PFSK-1 (cell line): ENCODE measurements around the gene CSNK2A2.
A peak's percentile ranks its signal among the peaks of the same experiment; 100 is the strongest.

Source experiments
- FOXP2 ChIP-seq: optimal IDR thresholded peaks from 2 replicates; pipeline ENCODE3; 2011; ENCODE audit warnings: borderline replicate concordance, control low read depth, inconsistent platforms; ENCODE audit not compliant: insufficient read depth; ENCODE audit errors: extremely low read length, extremely low read depth
- POLR2AphosphoS5 ChIP-seq: IDR thresholded peaks from 2 replicates; pipeline ENCODE4 v1.6.1; 2012; ENCODE audit warnings: low read depth, mild to moderate bottlenecking, control low read depth, low read length, moderate library complexity
- REST ChIP-seq, 2 experiments: IDR thresholded peaks; 2 replicates each; pipeline versions ENCODE4 v1.6.1 to v1.8.0; 2011 to 2012; ENCODE audit warnings: low read depth in 2 of 2, low read length in 2 of 2, control low read depth in 1 of 2, inconsistent platforms in 1 of 2, mild to moderate bottlenecking in 1 of 2, moderate library complexity in 1 of 2; ENCODE audit not compliant: insufficient read depth in 1 of 2
- SIN3A ChIP-seq: IDR thresholded peaks from 2 replicates; pipeline ENCODE4 v1.6.1; 2012; ENCODE audit warnings: mild to moderate bottlenecking, low read length, moderate library complexity, borderline replicate concordance; ENCODE audit not compliant: insufficient read depth
- TAF1 ChIP-seq: IDR thresholded peaks from 2 replicates; pipeline ENCODE4 v1.6.1; 2012; ENCODE audit warnings: low read length, control low read depth, borderline replicate concordance; ENCODE audit not compliant: insufficient read depth

The CSNK2A2 gene

GRCh38 chr16:58128181-58128631 is 69.7 kb downstream of the CSNK2A2 start:
- TF ChIP-seq POLR2AphosphoS5 = no peak
- TF ChIP-seq SIN3A = no peak
- no peak for TF ChIP-seq TAF1
- no peak for TF ChIP-seq FOXP2
- TF ChIP-seq REST (IDR thresholded peaks at IDR 0.05; ENCODE audit: insufficient read depth in 1 of 2, low read depth in 2 of 2, low read length in 2 of 2) = no peak

GRCh38 chr16:58127634-58128033 is 70.3 kb downstream of the CSNK2A2 start:
- TF ChIP-seq POLR2AphosphoS5 = no peak
- TF ChIP-seq TAF1 = no peak
- no peak for TF ChIP-seq SIN3A
- TF ChIP-seq REST (IDR thresholded peaks at IDR 0.05; ENCODE audit: insufficient read depth in 1 of 2, low read depth in 2 of 2, low read length in 2 of 2) = no peak
- TF ChIP-seq FOXP2 = no peak

GRCh38 chr16:58127033-58127556 is 70.8 kb downstream of the CSNK2A2 start:
- 0 out of 2 replicates have a peak, but pooled peaks have one; percentile 26 for TF ChIP-seq SIN3A
- TF ChIP-seq TAF1 = no peak

GRCh38 chr16:58126451-58126961 is 71.4 kb downstream of the CSNK2A2 start:
- TF ChIP-seq POLR2AphosphoS5 (no peak), TAF1 (no peak), SIN3A (no peak)

GRCh38 chr16:58125781-58126335 is 72.0 kb downstream of the CSNK2A2 start:
- TF ChIP-seq FOXP2 = no peak
- no peak for TF ChIP-seq TAF1
- no peak for TF ChIP-seq REST (IDR thresholded peaks at IDR 0.05; ENCODE audit: insufficient read depth in 1 of 2, low read depth in 2 of 2, low read length in 2 of 2)
- TF ChIP-seq SIN3A = no peak
- no peak for TF ChIP-seq POLR2AphosphoS5

GRCh38 chr16:58125041-58125440 is 72.9 kb downstream of the CSNK2A2 start:
- no peak for TF ChIP-seq REST (IDR thresholded peaks at IDR 0.05; ENCODE audit: insufficient read depth in 1 of 2, low read depth in 2 of 2, low read length in 2 of 2)
- TF ChIP-seq FOXP2 = no peak
- no peak for TF ChIP-seq POLR2AphosphoS5
- TF ChIP-seq SIN3A = no peak
- no peak for TF ChIP-seq TAF1
